Measurements from ENCODE around the gene ARGLU1. TPM values are rescaled to one million over a fixed set of nuclear protein-coding genes. Genes with fewer than 3 reads are reported as not detected.

ARGLU1 gene
- total RNA-seq, 3 donors from 2014 or later: 71.7 to 88.5 (median 84.8) TPM

GRCh38 chr13:106594980-106595379 lies 27.0 kb upstream of the ARGLU1 start:
- H3K4me3 ChIP-seq: no peak overlapping the region
- no peaks in the 10 kb centered on the region for H3K4me1 ChIP-seq (ENCODE audit: low read depth)
- no peak for DNase-seq
- intact Hi-C loops (cut with DNase I, micrococcal nuclease): no loop called here
- no peaks in the 10 kb centered on the region for H3K9me3 ChIP-seq
- no peaks in the 10 kb centered on the region for H3K36me3 ChIP-seq (ENCODE audit: low read depth)
- ATAC-seq: no peak
- TF ChIP-seq, protein P1, sequence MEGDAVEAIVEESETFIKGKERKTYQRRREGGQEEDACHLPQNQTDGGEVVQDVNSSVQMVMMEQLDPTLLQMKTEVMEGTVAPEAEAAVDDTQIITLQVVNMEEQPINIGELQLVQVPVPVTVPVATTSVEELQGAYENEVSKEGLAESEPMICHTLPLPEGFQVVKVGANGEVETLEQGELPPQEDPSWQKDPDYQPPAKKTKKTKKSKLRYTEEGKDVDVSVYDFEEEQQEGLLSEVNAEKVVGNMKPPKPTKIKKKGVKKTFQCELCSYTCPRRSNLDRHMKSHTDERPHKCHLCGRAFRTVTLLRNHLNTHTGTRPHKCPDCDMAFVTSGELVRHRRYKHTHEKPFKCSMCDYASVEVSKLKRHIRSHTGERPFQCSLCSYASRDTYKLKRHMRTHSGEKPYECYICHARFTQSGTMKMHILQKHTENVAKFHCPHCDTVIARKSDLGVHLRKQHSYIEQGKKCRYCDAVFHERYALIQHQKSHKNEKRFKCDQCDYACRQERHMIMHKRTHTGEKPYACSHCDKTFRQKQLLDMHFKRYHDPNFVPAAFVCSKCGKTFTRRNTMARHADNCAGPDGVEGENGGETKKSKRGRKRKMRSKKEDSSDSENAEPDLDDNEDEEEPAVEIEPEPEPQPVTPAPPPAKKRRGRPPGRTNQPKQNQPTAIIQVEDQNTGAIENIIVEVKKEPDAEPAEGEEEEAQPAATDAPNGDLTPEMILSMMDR (IDR thresholded peaks at IDR 0.05): no peak

DNA sequence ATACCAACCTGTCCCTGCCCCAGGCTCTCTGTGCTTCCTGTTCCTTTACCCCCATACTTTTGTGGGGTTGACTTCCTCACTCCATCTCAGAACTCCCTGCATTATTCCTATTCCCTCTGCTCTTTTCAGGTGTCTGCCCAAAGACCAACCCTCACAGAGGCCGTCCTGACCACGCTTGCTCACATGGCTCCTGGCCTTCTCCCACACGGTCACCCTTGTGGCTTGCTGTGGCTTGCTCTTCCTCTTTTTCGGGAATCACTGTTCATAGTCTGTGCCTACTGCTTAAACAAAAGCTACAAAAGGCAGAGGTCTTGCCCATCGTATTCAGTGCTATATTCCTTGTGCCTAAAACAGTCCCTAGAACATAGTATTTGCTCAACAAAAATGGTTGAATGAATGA lies 25.2 kb upstream of the ARGLU1 start:
- intact Hi-C loops (cut with DNase I, micrococcal nuclease): no loop called here
- no peak for ATAC-seq

GRCh38 chr13:106591299-106591698 lies 23.4 kb upstream of the ARGLU1 start:
- Histone ChIP-seq H3K36me3 (ENCODE audit: low read depth) (no peaks in the 10 kb centered on the region), H3K9me3 (peaks cover 1% of the 10 kb centered on the region), H3K4me3 (no peak overlapping the region), H3K4me1 (ENCODE audit: low read depth) (peaks cover 6% of the 10 kb centered on the region)
- no peak for DNase-seq
- intact Hi-C loops (cut with DNase I, micrococcal nuclease): no loop called here
- ATAC-seq: no peak
- TF ChIP-seq, protein P1 (IDR thresholded peaks at IDR 0.05): no peak

More for the DNA sequence above, 25.2 kb upstream of the ARGLU1 start:
- H3K4me3 ChIP-seq: no peak overlapping the region
- TF ChIP-seq, protein P1 (IDR thresholded peaks at IDR 0.05): no peak
- H3K9me3 ChIP-seq: no peaks in the 10 kb centered on the region
- H3K4me1 ChIP-seq (ENCODE audit: low read depth): no peaks in the 10 kb centered on the region
- no peaks in the 10 kb centered on the region for H3K36me3 ChIP-seq (ENCODE audit: low read depth)
- DNase-seq: no peak

DNA sequence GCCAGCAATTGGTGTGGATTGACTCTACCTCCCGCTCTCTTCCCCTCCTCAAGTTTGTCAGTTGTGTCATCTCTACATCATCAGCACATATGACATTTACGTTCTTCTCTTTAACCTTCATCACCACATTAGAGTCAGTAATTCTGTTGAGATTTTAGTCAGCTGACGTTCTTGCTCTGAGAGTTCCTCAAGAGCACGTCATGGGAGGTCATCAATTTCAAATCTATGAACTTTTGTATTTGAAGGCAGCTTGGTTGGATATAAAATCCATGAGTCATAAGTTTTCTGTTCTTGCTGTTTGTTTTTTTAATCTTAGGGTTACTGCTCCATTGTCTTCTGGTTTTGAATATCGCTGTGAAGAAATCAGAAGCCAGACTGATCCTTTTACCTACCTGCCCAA lies 21.8 kb upstream of the ARGLU1 start:
- DNase-seq: no peak
- Histone ChIP-seq H3K4me3 (no peak overlapping the region), H3K36me3 (ENCODE audit: low read depth) (no peaks in the 10 kb centered on the region), H3K9me3 (peaks cover 17% of the 10 kb centered on the region), H3K4me1 (ENCODE audit: low read depth) (peaks cover 6% of the 10 kb centered on the region)
- ATAC-seq: no peak
- intact Hi-C loops (cut with DNase I, micrococcal nuclease): no loop called here
- TF ChIP-seq, protein P1 (IDR thresholded peaks at IDR 0.05): no peak

- ATAC-seq: peak; percentile 14
- Histone ChIP-seq H3K4me3 (no peak overlapping the region), H3K9me3 (peaks cover 19% of the 10 kb centered on the region), H3K4me1 (ENCODE audit: low read depth) (peaks cover 6% of the 10 kb centered on the region), H3K36me3 (ENCODE audit: low read depth) (no peaks in the 10 kb centered on the region)
- intact Hi-C loops (cut with DNase I, micrococcal nuclease): no loop called here
- TF ChIP-seq, protein P1 (IDR thresholded peaks at IDR 0.05): no peak
- no peak for DNase-seq
Observed at GRCh38 chr13:106588367-106588766, 20.4 kb upstream of the ARGLU1 start.

GRCh38 chr13:106587787-106588186 lies 19.9 kb upstream of the ARGLU1 start:
- DNase-seq: peak in 1 of 3 donors; percentile 35
- Histone ChIP-seq H3K9me3 (peaks cover 19% of the 10 kb centered on the region), H3K4me1 (ENCODE audit: low read depth) (peaks cover 6% of the 10 kb centered on the region), H3K4me3 (no peak overlapping the region), H3K36me3 (ENCODE audit: low read depth) (no peaks in the 10 kb centered on the region)
- intact Hi-C loops (cut with DNase I, micrococcal nuclease): no loop called here
- peak; percentile 98 for ATAC-seq
- TF ChIP-seq, protein P1 (IDR thresholded peaks at IDR 0.05): no peak

Measured in mucosa of descending colon (tissue), 3 donors.